ENCODE results near the gene NOD1.
"Not testable (repeated sequence)": the region's sequence is repeated elsewhere in the genome, so short reads cannot be mapped to it uniquely, and the experiment has no call there.

Gene NOD1

GRCh38 chr7:30478349-30479201, at the start of gene NOD1:
TSS of gene NOD1 (minus strand) at chr7:30478784. CDS start at chr7:30456921, 21,863 bp downstream.
- DNase-seq = no peak

- DNase-seq = not testable (repeated sequence)
Measured at GRCh38 chr7:30527297-30527696, 48.7 kb upstream of the NOD1 start.

GRCh38 chr7:30526163-30526562, 47.6 kb upstream of the NOD1 start:
- DNase-seq = no peak

GRCh38 chr7:30525429-30525828, 46.8 kb upstream of the NOD1 start:
- DNase-seq = no peak

- DNase-seq = no peak
Measured at GRCh38 chr7:30524545-30524944, 46.0 kb upstream of the NOD1 start.

GRCh38 chr7:30523466-30523865, 44.9 kb upstream of the NOD1 start:
- no peak for DNase-seq

- no peak for DNase-seq
Measured at GRCh38 chr7:30522159-30522558, 43.6 kb upstream of the NOD1 start.

GRCh38 chr7:30521532-30521931, 42.9 kb upstream of the NOD1 start:
- DNase-seq = no peak

GRCh38 chr7:30519122-30519521, 40.5 kb upstream of the NOD1 start:
- DNase-seq = no peak

- DNase-seq = no peak
Measured at GRCh38 chr7:30515761-30516160, 37.2 kb upstream of the NOD1 start.

- DNase-seq = no peak
Measured at GRCh38 chr7:30514776-30515175, 36.2 kb upstream of the NOD1 start.

- no peak for DNase-seq
Measured at GRCh38 chr7:30514177-30514576, 35.6 kb upstream of the NOD1 start.

GRCh38 chr7:30513762-30514161, 35.2 kb upstream of the NOD1 start:
- DNase-seq = no peak

- DNase-seq = no peak
Measured at GRCh38 chr7:30511973-30512662, 33.5 kb upstream of the NOD1 start.

GRCh38 chr7:30511494-30511893, 32.9 kb upstream of the NOD1 start:
- no peak for DNase-seq

GRCh38 chr7:30510124-30511075, 31.8 kb upstream of the NOD1 start:
- no peak for DNase-seq

- DNase-seq = not testable (repeated sequence)
Measured at GRCh38 chr7:30509171-30509857, 30.7 kb upstream of the NOD1 start.

- DNase-seq = not testable (repeated sequence)
Measured at GRCh38 chr7:30507346-30507900, 28.8 kb upstream of the NOD1 start.

GRCh38 chr7:30505174-30505697, 26.7 kb upstream of the NOD1 start:
- DNase-seq = no peak

GRCh38 chr7:30504301-30505173, 26.0 kb upstream of the NOD1 start, which contains the start of gene GGCT:
TSS of gene GGCT (minus strand) at chr7:30504829. CDS start at chr7:30504709, 120 bp downstream.
- DNase-seq = peak; percentile 91

Measured in NCI-H187 treated with DMSO at 0.1 percent for 48 hours (cell line).